GM08714 (cell line): ENCODE results near the gene TAAR9.
"Not testable (repeated sequence)": the region's sequence is repeated elsewhere in the genome, so short reads cannot be mapped to it uniquely, and the experiment has no call there.

Experiments used
- H3K4me3 ChIP-seq: fragments of 200-500 bp; sonication (Bioruptor generic); 2 replicates; pipeline ENCODE4 v1.5.1; 2014; ENCODE audit warnings: mild to moderate bottlenecking, low read length, inconsistent platforms
- ZNF274 ChIP-seq: IDR thresholded peaks from 2 replicates; pipeline ENCODE4 v1.6.1; 2012; ENCODE audit warnings: mild to moderate bottlenecking, low read depth, low read length

Gene TAAR9

GRCh38 chr6:132537145-132537544 lies 932 bp upstream of the TAAR9 start:
- no peak for TF ChIP-seq ZNF274
- H3K4me3 ChIP-seq, result no peak overlapping the region

DNA sequence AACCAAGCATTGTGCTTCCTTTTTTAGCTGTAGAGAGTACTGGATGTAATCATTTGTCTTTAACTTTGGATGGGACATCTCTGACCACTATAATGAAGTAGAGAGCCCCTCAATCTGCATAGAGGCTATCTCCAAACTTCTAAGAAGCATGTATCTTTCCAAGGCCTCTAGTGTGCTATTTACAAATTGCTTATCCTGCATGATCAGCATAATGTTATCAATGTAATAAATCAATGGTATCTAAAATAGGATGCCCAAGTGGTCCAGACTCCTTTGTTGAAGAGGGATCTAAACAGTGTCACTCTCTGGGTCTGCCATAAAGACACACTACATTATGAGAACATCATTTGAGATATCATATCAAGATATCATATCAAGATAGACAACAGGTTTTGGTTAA lies 6.7 kb downstream of the TAAR9 start:
- TF ChIP-seq ZNF274, result no peak
- H3K4me3 ChIP-seq, result no peak overlapping the region

DNA sequence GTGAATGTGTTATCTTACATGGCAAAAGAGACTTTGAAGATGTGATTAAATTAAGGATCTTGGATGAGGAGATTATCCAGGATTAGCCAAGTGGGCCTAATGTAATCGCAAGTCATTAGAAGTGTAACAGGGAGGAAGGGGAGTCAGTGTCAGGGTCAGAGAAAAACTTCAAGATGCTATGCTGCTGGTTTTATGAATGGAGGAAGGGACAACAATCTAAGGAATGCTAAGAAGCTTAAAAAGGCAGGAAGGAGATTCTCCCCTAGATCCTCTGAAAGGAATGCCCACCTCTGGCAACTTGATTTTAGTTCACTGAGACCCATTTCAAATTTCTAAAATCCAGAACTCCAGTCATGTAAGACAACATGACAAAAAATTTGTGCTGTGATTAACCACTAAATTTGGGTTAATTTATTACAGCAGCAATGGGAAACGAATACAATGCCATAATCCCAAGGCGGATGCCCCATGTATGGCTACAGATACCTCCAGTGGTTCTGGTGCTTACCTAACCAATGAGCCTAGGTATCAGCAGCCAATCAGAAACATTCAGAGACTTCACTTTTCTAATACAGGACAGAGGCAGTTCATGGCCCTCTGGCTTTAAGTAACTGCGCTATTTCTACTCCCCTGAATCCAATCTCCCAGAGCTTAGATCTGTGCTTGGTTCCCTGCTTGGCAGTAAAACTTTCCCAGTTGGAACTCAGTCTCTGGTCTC lies 10.8 kb downstream of the TAAR9 start:
- H3K4me3 ChIP-seq, result no peak overlapping the region
- no peak for TF ChIP-seq ZNF274

DNA sequence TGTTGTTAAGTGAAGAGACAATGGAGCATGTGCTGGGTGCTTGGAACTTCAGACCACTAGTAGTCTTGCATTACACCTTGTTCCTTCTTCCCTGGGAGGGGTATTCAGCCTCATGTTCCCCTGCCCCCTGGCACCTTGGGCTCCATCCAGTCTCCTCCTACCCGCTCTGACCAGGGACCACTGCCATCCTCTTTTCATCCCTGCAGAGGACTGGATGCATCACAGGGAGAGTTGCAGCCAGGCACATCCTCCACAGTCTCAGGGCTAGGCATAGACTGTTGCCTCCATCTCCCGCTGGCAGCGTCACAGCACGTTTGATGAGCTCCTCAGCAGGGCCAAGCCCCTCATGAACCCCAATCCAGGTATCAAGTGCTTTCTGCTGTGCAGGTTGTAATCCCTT lies 13.1 kb downstream of the TAAR9 start:
- TF ChIP-seq ZNF274, result no peak
- H3K4me3 ChIP-seq, result no peak overlapping the region

DNA sequence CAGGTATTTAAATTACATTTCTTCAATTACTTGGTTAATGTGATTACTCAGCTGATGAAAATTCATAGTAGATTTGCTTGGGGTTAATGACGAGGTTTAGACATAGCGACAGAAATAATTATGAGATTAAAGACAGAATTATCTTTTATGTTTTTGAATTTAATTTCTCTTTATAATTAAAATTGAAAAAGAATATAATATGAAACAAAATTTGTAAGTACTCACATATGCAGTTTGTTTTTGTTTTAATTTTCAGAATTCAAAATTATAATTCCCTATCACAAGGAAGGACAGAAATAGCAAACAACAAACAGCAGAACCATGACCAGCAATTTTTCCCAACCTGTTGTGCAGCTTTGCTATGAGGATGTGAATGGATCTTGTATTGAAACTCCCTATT lies 14.3 kb downstream of the TAAR9 start, which contains the start of gene TAAR8:
Gene TAAR8 (plus strand): TSS at position 301 of the 400 bp plus-strand sequence. CDS start 21 bp downstream, at position 322.
- TF ChIP-seq ZNF274, result no peak

DNA sequence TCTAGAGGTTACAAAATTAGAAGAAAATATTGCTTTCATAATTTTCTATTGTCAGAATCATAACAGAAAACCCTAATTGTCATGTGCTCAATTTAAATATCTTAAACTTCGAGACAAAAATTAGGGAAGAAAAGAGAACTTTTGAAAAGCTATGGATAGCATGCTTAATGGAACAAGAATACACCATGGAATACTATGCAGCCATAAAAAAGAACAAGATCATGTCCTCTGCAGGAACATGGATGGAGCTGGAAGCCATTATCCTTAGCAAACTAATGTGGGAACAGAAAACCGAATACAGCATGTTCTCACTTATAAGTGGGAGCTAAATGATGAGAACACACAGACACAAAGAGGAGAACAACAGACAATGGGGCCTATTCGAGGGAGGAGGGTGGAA lies 22.0 kb downstream of the TAAR9 start:
- H3K4me3 ChIP-seq, result not testable (repeated sequence)

More for the DNA sequence above, 14.3 kb downstream of the TAAR9 start, which contains the start of gene TAAR8:
- H3K4me3 ChIP-seq, result no peak within 1 kb of the TSS

DNA sequence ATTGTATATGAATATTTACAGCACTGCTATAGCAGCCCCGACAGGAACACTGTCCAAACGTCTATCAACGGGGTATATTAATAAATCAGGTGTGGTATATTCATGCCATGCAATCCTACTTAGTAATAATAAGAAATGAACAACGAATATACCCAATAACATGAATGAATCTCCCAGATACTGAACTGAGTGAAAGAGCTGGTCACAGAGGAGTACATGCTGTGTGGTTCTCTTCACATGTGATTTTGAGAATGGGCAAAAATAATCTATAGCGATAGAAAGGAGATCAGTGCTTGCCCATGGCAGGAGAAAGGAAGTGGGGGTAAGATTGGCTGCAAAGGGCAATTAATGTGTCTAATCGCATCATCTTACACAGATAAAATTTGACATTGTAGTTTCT lies 28.3 kb downstream of the TAAR9 start:
- no peak overlapping the region for H3K4me3 ChIP-seq
- no peak for TF ChIP-seq ZNF274

DNA sequence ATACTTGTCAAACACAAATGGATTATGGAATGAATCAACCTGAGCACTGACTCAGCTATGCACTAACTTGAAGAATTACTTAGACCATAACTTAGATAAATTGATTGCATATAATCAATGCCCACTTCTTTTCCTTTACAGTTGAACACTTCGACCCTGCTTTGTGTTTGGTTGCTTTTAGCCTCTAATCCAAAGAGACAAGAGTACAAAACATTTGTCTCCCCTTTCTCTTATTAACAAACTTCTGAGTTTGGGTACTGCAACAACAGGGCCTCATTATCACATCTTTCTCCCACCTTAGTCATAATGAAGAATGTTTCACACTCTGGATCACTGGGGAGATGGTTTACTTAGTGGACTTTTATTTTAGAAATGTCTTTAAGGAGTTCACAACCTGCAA lies 29.5 kb downstream of the TAAR9 start:
- TF ChIP-seq ZNF274, result no peak
- H3K4me3 ChIP-seq, result no peak overlapping the region

DNA sequence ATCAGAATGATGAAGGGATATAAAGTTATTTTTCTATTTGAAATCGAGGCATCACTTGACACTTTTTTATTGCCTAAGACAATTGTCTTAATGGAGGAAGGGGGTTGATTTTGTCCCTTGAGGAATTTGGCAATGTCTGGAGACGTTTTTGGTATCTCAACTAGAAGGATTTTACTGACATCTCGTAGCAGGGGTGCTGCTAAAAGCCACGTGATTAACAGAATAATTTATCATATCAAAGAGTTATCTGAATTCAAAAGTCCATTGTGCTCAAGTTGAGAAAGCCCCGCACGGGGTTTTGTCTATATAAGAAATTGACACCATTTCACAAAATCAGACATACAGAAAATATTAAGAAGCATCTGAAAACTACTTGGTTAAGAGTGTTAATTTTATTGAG lies 30.5 kb downstream of the TAAR9 start:
- no peak overlapping the region for H3K4me3 ChIP-seq
- TF ChIP-seq ZNF274, result no peak

DNA sequence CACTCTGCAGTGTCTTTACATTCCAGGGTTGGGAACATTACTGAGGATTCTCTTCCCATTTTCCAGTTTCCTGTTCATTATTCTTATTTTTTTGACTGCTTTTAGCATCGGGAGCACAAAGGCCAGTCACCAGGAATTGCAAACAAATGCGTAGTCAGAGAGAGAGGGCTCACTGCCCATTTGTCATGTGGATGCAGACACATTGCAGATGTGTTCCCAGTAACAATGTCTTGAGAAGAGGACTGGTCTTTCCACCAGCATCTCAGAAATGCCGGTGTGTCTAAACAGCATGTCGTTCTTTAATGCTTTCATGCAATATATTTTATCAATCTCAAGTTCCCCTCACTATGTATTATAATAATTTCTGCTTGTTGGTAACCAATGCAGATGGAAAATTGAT lies 31.1 kb downstream of the TAAR9 start:
- no peak overlapping the region for H3K4me3 ChIP-seq
- TF ChIP-seq ZNF274, result no peak

DNA sequence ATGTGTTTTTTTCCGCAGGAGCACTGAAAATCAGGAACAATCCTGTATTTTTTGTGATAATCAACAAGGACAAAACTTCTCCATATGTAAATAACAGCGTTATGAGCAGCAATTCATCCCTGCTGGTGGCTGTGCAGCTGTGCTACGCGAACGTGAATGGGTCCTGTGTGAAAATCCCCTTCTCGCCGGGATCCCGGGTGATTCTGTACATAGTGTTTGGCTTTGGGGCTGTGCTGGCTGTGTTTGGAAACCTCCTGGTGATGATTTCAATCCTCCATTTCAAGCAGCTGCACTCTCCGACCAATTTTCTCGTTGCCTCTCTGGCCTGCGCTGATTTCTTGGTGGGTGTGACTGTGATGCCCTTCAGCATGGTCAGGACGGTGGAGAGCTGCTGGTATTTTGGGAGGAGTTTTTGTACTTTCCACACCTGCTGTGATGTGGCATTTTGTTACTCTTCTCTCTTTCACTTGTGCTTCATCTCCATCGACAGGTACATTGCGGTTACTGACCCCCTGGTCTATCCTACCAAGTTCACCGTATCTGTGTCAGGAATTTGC lies 32.2 kb downstream of the TAAR9 start, which contains the start of gene TAAR6:
Gene TAAR6 (plus strand): TSS at position 102 of the 557 bp plus-strand sequence. CDS start 0 bp downstream, at position 102.
- H3K4me3 ChIP-seq, result no peak within 1 kb of the TSS
- no peak for TF ChIP-seq ZNF274

DNA sequence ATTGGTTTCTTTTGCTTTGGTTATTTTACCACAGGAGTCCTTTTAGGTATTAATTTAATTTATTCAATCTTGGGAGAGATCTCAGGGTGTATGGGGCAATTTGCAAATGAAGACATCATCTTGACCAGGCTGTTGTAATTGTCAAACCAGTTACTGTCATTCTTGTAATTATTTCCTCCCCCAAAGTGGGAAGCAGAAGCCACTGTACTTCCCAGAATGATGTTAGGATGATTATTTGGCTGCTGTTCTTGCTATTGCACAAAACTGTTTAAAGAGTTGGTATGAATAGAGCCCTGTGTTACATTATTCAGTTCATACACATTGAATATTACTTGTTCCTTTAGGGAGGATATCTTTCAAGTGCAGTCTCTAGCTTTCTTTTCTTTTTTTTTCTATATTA lies 33.7 kb downstream of the TAAR9 start:
- H3K4me3 ChIP-seq, result no peak overlapping the region
- no peak for TF ChIP-seq ZNF274

DNA sequence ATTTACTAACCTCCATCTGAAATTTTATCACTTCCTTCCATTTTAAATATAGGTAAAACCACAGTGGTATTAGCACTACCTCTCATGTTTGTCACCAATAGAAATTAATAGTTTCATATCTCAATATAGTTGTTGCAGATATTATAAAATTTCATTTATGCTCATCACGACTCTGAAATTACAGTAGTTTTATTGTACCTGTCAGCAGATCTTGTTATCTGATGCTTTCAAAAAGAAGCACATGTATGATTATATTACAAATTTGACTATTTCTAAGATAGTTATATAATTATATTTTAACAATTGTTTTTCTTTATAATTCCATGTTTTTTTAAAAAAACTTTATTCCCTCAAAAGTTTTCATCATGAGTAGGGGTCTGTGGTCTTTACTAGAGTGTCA lies 46.6 kb downstream of the TAAR9 start:
- H3K4me3 ChIP-seq, result no peak overlapping the region
- no peak for TF ChIP-seq ZNF274

- TF ChIP-seq ZNF274, result no peak
- H3K4me3 ChIP-seq, result no peak overlapping the region
Measured at GRCh38 chr6:132587424-132587823, 49.3 kb downstream of the TAAR9 start.
